ENCODE data around the gene TMPRSS7.

DNA sequence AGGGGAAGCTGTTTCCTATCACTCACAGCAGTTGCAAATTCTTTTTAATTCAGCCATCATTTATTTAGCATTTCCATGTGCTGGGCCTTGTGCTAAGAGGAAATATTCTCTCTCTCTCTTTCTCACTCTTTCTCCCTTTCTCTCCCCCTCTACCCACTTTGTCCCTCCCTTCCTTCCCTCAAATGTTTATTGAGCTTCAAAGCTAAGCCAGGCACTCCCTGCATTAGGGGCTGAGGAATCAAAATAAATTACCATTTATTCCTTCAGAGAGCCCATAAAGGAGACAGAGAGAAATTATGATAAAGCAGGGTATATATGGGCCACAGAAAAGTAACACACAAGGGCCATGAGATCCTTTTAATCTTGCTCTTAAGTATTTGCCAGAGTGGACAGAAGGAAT, 6.8 kb downstream of the TMPRSS7 start:
- TF ChIP-seq CTCF (IDR thresholded peaks at IDR 0.05): no peak
- TF ChIP-seq POLR2A (IDR thresholded peaks at IDR 0.05): no peak
